GM12864 (cell line): ENCODE results near the gene ETV7.

Source experiments
- DNase-seq: peaks from one replicate; pipeline ENCODE4 v3.0.0-alpha.2; 2011; ENCODE audit warnings: low read depth
- H3K4me3 ChIP-seq: 2 replicates; pipeline ENCODE4 v1.5.1; 2011; ENCODE audit warnings: mild to moderate bottlenecking, low read depth, low read length, control low read depth
- CTCF ChIP-seq: IDR thresholded peaks from 2 replicates; pipeline ENCODE4 v1.5.1; 2011; ENCODE audit warnings: low read depth, mild to moderate bottlenecking, moderate library complexity, low read length, control low read depth, inconsistent platforms; ENCODE audit errors: missing control alignments

Gene ETV7

GRCh38 chr6:36323062-36323461, 64.4 kb downstream of the ETV7 start:
- DNase-seq: no peak
- TF ChIP-seq CTCF: no peak
- no peak overlapping the region for H3K4me3 ChIP-seq

- DNase-seq: no peak
- no peak for TF ChIP-seq CTCF
- H3K4me3 ChIP-seq: no peak overlapping the region
Observed at GRCh38 chr6:36322591-36322990, 64.9 kb downstream of the ETV7 start.

GRCh38 chr6:36320475-36320874, 67.0 kb downstream of the ETV7 start:
- no peak for TF ChIP-seq CTCF
- no peak overlapping the region for H3K4me3 ChIP-seq
- DNase-seq: no peak

GRCh38 chr6:36319821-36320220, 67.6 kb downstream of the ETV7 start:
- TF ChIP-seq CTCF: no peak
- no peak for DNase-seq
- no peak overlapping the region for H3K4me3 ChIP-seq

GRCh38 chr6:36319436-36319762, 68.1 kb downstream of the ETV7 start:
- DNase-seq: no peak
- H3K4me3 ChIP-seq: no peak overlapping the region
- TF ChIP-seq CTCF: no peak

- DNase-seq: no peak
- H3K4me3 ChIP-seq: no peak overlapping the region
- TF ChIP-seq CTCF: no peak
Observed at GRCh38 chr6:36318690-36319435, 68.6 kb downstream of the ETV7 start.

GRCh38 chr6:36317623-36318022, 69.8 kb downstream of the ETV7 start:
- DNase-seq: no peak
- TF ChIP-seq CTCF: no peak
- no peak overlapping the region for H3K4me3 ChIP-seq
